ENCODE results near the gene KLK15.

KLK15 gene

DNA sequence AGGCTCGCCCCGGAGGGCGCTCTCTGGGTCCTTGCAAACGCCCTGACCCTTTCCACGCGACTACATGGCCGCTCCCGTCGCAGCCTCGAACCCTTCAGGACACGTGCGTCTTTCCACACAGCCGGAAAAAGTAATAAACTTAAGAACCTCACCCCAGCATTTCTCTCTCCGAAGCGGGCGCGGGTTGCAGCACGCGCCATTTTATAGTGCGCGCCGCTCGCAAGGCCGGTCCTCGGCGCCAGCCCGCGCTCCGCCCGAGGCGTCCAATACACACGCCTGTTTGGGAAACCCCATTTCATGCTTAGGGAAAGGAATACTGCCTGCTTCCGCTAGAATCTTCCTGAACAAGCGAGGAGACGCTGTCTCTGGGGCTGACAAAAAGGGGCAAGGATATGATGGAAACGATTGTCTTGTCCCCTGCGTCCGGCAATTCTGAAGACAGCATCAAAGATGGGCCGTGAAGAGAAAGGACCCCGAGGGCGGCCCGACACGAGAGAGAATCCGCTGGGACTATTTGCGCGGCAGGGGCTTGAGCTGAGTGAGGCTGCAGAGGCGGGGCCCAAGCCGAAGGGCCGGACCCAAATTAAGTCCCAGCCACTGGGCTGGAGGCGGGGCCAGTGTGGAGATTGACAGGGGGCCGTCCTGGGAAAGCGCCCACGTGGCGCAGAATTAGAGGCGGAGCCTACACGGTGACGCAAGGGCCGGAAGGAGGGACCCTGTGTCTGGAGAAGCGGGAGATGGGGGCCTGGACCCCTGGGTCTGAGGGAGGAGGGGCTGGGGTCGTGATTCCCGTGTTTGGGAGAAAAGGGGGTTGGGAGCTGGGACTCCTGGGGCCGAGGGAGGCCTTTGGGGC is 28.7 kb downstream of the KLK15 start:
- TF ChIP-seq FOXP2 (optimal IDR thresholded peaks at IDR 0.05; ENCODE audit: borderline replicate concordance, extremely low read depth, extremely low read length, insufficient read depth) = no peak
- no peak for TF ChIP-seq REST (IDR thresholded peaks at IDR 0.05; ENCODE audit: insufficient read depth in 1 of 2, low read depth in 2 of 2, low read length in 2 of 2)
- TF ChIP-seq TAF1 (IDR thresholded peaks at IDR 0.05; ENCODE audit: borderline replicate concordance, insufficient read depth, low read length) = peak; percentile 95
- TF ChIP-seq POLR2AphosphoS5 (IDR thresholded peaks at IDR 0.05; ENCODE audit: low read depth, low read length) = peak; percentile 97
- TF ChIP-seq SIN3A (IDR thresholded peaks at IDR 0.05; ENCODE audit: borderline replicate concordance, insufficient read depth, low read length) = peak; percentile 67; the same call in 1 of the 2 replicates

DNA sequence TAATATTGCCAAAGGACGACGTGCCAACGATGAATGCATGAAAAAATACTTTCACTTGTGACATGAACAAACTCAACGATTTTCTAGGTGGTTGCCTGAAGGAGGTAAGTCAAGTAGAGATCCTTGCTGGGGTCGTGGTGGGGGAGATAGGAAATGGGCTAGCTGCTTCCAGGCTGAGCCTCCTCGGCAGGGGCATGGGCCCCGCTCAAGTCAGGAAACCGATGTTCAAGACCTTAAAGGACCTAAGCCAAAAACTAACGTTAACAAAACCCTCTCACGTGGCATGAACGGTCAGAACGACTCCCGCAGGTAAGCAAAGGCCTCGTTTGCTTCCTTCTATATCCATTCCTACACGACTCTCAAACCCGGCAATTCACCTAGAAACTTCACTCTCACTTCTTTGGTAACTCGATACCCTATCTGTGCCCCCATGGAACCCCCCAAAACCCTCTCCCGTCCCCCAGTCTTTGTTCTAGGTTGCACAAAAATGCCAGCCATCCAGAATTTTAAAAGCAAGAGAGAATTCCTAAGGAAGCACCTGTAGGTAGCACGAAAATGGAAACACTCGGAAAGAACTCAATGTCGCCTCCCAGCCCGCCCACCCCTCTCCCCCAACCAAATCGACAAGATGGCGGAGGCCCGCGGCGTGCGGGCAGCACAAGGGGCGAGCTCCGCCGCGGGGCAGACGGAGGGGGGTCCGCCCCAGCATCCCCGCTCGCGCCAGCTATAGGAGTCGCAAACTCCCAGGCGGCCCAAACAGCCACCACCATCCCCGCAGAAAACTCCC is 29.5 kb downstream of the KLK15 start:
- no peak; the same call in 1 of the 2 replicates for TF ChIP-seq POLR2AphosphoS5 (IDR thresholded peaks at IDR 0.05; ENCODE audit: low read depth, low read length)
- no peak for TF ChIP-seq REST (IDR thresholded peaks at IDR 0.05; ENCODE audit: insufficient read depth in 1 of 2, low read depth in 2 of 2, low read length in 2 of 2)
- TF ChIP-seq FOXP2 (optimal IDR thresholded peaks at IDR 0.05; ENCODE audit: borderline replicate concordance, extremely low read depth, extremely low read length, insufficient read depth) = no peak
- TF ChIP-seq TAF1 (IDR thresholded peaks at IDR 0.05; ENCODE audit: borderline replicate concordance, insufficient read depth, low read length) = no peak
- no peak; the same call in 1 of the 2 replicates for TF ChIP-seq SIN3A (IDR thresholded peaks at IDR 0.05; ENCODE audit: borderline replicate concordance, insufficient read depth, low read length)

DNA sequence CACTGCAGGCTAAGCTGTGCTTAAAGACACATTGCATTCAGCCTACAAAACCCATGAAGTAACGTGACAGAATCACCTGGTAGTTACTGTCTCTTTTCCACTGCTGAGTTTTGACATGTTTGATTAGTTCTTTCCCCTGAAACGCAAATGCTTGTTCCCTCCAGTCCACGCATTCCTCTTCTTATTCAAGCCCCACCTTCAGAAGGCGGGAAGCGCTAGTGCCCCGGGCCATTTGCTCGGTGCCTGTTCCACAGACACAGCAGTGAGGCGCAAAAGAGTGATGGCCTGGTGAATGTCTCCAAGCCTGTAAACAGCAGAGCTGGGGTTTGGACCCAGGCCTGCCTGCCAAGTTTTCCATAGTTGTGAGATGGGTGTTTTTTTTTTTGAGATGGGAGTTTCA is 32.3 kb downstream of the KLK15 start:
- no peak for TF ChIP-seq TAF1 (IDR thresholded peaks at IDR 0.05; ENCODE audit: borderline replicate concordance, insufficient read depth, low read length)
- TF ChIP-seq POLR2AphosphoS5 (IDR thresholded peaks at IDR 0.05; ENCODE audit: low read depth, low read length) = no peak
- no peak for TF ChIP-seq FOXP2 (optimal IDR thresholded peaks at IDR 0.05; ENCODE audit: borderline replicate concordance, extremely low read depth, extremely low read length, insufficient read depth)
- TF ChIP-seq SIN3A (IDR thresholded peaks at IDR 0.05; ENCODE audit: borderline replicate concordance, insufficient read depth, low read length) = no peak
- no peak for TF ChIP-seq REST (IDR thresholded peaks at IDR 0.05; ENCODE audit: insufficient read depth in 1 of 2, low read depth in 2 of 2, low read length in 2 of 2)

DNA sequence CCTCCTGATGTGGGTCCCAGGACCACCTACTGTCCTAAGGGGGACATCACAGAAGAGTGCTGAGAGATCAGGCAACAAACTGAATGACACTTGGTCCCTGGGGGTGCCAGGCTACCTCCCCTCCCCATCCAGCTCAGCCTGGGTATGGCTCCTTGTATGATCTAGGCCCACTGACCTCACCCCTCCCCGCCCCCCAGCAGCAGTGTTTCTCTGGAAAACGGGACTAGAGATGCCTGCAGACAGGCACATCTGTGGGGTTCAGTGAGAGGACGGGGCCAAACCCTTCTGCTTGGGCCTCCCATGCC is 33.9 kb downstream of the KLK15 start:
- no peak for TF ChIP-seq FOXP2 (optimal IDR thresholded peaks at IDR 0.05; ENCODE audit: borderline replicate concordance, extremely low read depth, extremely low read length, insufficient read depth)
- TF ChIP-seq TAF1 (IDR thresholded peaks at IDR 0.05; ENCODE audit: borderline replicate concordance, insufficient read depth, low read length) = no peak
- no peak for TF ChIP-seq SIN3A (IDR thresholded peaks at IDR 0.05; ENCODE audit: borderline replicate concordance, insufficient read depth, low read length)
- TF ChIP-seq REST (IDR thresholded peaks at IDR 0.05; ENCODE audit: insufficient read depth in 1 of 2, low read depth in 2 of 2, low read length in 2 of 2) = no peak
- no peak; the same call in 1 of the 2 replicates for TF ChIP-seq POLR2AphosphoS5 (IDR thresholded peaks at IDR 0.05; ENCODE audit: low read depth, low read length)

Data from PFSK-1 (cell line).